Activated naive CD4-positive, alpha-beta T cell treated with Interleukin-2 at 50 U/mL for 16 hours (primary cell): ENCODE results near the gene RGMA.
A peak's percentile ranks its signal among the peaks of the same experiment; 100 is the strongest.

Experiments
- DNase-seq: peaks from one replicate; pipeline ENCODE4 v3.0.0-alpha.2; 2020

RGMA gene

GRCh38 chr15:93089727-93090305 is 805 bp upstream of the RGMA start:
- no peak for DNase-seq

- peak; percentile 11 for DNase-seq
These were observed 621 bp downstream of the RGMA start for GRCh38 chr15:93088200-93088980.

- peak; percentile 69 for DNase-seq
These were observed 1.2 kb downstream of the RGMA start for GRCh38 chr15:93087825-93088199.

- no peak for DNase-seq
These were observed 2.2 kb downstream of the RGMA start for GRCh38 chr15:93086791-93087190.

GRCh38 chr15:93085692-93086091 is 3.3 kb downstream of the RGMA start:
- no peak for DNase-seq

GRCh38 chr15:93082861-93083260 is 6.2 kb downstream of the RGMA start:
- no peak for DNase-seq

GRCh38 chr15:93081399-93081798 is 7.6 kb downstream of the RGMA start:
- no peak for DNase-seq

- no peak for DNase-seq
These were observed 8.6 kb downstream of the RGMA start for GRCh38 chr15:93080451-93080850.

GRCh38 chr15:93076875-93077274 is 12.1 kb downstream of the RGMA start:
- DNase-seq, result no peak

GRCh38 chr15:93076217-93076616 is 12.8 kb downstream of the RGMA start:
- DNase-seq, result no peak

GRCh38 chr15:93074599-93074998 is 14.4 kb downstream of the RGMA start:
- no peak for DNase-seq

- DNase-seq, result no peak
These were observed 15.5 kb downstream of the RGMA start for GRCh38 chr15:93073465-93073952.

- DNase-seq, result no peak
These were observed 16.3 kb downstream of the RGMA start for GRCh38 chr15:93072411-93073394.

- DNase-seq, result no peak
These were observed 17.0 kb downstream of the RGMA start for GRCh38 chr15:93072011-93072410.

GRCh38 chr15:93071469-93071936 is 17.5 kb downstream of the RGMA start:
- DNase-seq, result no peak

- no peak for DNase-seq
These were observed 18.3 kb downstream of the RGMA start for GRCh38 chr15:93070551-93071296.

GRCh38 chr15:93070132-93070531 is 18.9 kb downstream of the RGMA start:
- no peak for DNase-seq

GRCh38 chr15:93068581-93069199 is 20.3 kb downstream of the RGMA start:
- DNase-seq, result no peak

- DNase-seq, result no peak
These were observed 21.3 kb downstream of the RGMA start for GRCh38 chr15:93067649-93068085.

GRCh38 chr15:93066834-93067648 is 22.0 kb downstream of the RGMA start:
- no peak for DNase-seq

GRCh38 chr15:93066224-93066681 is 22.8 kb downstream of the RGMA start:
- DNase-seq, result no peak
